HG02870 (cell line): ENCODE measurements around the gene LRP1-AS.

Experiments
- ATAC-seq: cut with Tn5 transposase; IDR thresholded peaks from one replicate; pipeline ENCODE4 v1.9.1; 2021; ENCODE audit warnings: mild to moderate bottlenecking, moderate library complexity; ENCODE audit not compliant: unreplicated experiment

LRP1-AS gene

DNA sequence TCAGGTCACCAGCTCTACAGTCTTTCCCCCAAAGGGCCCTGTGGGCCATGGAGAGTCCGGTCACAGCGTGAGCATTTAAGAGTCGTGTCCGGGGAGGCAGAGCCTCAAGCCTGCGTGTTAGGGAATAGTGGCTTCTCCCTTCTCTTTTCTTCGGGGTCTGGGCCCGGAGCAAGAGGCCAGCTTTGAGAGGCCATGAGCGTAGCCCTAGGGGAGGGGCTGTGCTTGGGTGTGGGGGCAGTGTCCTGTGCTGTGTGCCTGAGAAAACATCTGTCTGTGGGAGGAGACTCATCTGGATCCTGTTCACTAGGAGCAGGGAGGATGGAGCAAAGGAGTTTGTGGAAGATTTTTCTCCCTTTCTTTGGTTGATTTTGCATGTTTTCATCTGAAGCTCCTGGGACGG lies 5.3 kb downstream of the LRP1-AS start:
- no peak for ATAC-seq

DNA sequence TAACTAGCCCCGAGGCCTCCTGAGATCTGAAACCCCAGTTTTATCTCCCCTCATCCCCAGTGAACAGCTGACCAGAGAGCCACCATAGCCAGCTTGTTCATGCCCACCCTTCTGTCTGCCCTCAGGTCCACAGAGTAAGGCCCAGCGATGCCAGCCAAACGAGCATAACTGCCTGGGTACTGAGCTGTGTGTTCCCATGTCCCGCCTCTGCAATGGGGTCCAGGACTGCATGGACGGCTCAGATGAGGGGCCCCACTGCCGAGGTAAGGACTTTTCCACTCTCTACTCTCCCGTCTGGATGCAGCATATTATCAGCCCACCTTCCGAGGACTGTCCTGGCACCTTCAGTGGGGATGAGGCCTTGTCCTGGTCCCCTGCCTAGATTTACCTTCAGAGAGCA lies 6.2 kb downstream of the LRP1-AS start:
- ATAC-seq: no peak

DNA sequence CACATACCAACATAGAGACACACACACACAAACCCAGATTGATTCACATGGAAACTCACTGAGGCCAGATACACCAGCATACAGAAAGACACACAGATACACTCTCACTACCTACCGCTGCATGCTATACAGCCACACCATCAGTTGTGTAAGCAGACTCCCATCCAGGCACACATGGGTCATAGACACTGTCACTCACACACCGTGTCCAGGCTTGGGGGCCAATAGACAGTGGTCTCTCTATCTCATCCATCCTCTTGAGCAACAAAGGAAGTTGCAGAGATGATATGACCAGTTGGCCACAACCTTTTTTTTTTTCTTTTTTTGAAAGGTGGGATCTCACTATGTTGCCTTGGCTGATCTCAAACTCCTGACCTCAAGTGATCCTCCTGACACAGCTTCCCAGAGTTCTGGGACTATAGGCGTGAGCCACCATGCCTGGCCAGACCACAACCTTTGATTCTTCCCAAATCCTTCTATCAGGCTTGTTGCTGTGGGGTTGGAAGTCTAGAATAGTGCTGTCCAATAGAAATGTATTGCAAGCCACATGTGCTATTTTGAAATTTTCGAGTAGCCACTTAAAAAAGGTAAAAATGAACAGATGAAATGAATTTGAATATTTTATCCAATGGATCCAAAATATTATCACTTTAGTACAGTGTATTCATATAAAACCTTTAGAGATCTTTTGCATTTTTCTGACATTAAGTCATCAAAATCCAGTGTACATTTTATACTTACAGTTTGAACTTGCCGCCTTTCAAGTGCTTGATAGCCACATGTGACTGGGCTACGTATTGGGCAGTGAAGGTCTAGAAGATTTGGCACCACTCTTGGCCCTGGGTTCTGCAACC lies 7.4 kb downstream of the LRP1-AS start:
- ATAC-seq: no peak

DNA sequence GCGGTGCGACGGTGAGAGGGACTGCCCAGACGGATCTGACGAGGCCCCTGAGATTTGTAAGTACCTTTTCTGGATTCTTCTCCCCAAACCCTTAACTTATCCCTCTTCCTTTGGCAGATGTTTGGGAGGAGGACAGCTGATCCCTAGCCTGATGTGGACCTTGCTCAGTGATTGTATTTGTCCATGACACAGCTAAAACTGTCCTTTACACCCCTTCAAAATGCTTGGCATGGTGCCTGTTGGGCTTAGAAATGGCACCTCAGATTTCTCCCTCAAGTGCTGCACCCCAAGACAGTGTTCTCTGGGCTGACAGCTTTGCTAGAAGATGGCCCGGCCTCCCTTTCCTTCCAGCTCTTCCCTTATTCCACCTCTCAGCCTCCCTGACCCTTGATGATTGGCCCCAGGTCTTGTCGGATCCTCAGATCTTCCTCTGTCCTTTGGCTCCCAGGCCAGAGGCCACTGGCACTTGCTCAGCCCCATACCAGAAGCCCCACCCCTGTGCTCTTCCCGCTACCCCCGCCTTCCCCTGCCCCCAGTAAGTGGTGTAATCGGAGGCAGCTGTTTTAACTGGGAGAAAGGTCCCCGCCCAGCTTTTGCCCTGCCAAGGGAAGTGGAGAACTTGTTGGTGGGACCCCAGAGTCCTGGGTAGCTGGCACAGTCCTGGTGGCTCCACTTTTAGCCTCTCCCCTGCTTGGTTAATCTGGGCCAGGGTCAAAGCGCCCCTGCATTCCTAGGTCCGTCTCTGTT lies 8.7 kb downstream of the LRP1-AS start:
- ATAC-seq: no peak

DNA sequence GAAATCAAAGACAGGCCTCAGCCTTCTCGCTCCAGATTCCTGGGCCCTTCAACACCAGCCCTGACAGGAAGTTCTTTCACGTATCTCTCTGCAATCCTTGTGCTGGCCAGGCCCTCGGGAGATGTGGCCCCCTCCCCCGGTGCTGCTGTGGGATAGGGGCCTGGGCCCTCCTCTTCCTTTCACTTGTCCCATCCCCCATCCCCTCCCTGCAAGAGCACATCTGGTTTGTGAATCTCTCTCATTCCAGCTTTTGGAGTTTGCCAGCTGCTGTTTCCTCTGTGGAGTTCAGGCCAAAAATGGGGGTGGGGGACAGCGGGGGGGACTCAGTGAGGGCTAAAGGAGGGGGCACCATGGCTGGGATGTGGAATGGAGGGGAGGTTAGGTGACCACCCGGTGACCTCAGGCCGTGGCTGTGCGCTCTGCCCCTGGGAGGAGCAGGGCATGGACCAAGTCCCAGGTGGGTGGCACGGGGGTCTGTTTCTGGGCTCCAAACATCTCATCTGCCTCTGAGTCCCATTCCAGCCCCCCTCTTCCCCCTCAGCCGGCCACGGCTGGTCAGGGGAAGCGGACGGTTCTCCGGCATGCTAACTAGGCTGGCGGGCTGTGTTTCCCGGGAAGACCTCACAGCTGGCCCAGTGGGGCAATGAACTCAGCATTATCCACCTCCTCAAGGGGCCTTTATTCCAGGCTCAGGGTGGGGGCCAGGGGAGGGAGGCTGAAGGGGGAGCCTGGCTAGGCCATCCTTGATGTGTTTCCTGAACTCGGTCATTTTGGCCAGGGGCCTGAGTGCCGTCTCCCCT lies 11.7 kb downstream of the LRP1-AS start:
- ATAC-seq: no peak

- ATAC-seq: no peak
Observed at GRCh38 chr12:57134949-57135348, 12.5 kb downstream of the LRP1-AS start.

- ATAC-seq: no peak
Observed at GRCh38 chr12:57133916-57134315, 13.5 kb downstream of the LRP1-AS start.

GRCh38 chr12:57133013-57133569 lies 14.3 kb downstream of the LRP1-AS start:
- no peak for ATAC-seq

GRCh38 chr12:57131896-57132744 lies 15.3 kb downstream of the LRP1-AS start:
- ATAC-seq: no peak

GRCh38 chr12:57130941-57131340 lies 16.5 kb downstream of the LRP1-AS start:
- no peak for ATAC-seq

- no peak for ATAC-seq
Observed at GRCh38 chr12:57129889-57130288, 17.5 kb downstream of the LRP1-AS start.

- ATAC-seq: no peak
Observed at GRCh38 chr12:57129321-57129842, 18.0 kb downstream of the LRP1-AS start.

GRCh38 chr12:57128519-57129247 lies 18.7 kb downstream of the LRP1-AS start:
- ATAC-seq: no peak

DNA sequence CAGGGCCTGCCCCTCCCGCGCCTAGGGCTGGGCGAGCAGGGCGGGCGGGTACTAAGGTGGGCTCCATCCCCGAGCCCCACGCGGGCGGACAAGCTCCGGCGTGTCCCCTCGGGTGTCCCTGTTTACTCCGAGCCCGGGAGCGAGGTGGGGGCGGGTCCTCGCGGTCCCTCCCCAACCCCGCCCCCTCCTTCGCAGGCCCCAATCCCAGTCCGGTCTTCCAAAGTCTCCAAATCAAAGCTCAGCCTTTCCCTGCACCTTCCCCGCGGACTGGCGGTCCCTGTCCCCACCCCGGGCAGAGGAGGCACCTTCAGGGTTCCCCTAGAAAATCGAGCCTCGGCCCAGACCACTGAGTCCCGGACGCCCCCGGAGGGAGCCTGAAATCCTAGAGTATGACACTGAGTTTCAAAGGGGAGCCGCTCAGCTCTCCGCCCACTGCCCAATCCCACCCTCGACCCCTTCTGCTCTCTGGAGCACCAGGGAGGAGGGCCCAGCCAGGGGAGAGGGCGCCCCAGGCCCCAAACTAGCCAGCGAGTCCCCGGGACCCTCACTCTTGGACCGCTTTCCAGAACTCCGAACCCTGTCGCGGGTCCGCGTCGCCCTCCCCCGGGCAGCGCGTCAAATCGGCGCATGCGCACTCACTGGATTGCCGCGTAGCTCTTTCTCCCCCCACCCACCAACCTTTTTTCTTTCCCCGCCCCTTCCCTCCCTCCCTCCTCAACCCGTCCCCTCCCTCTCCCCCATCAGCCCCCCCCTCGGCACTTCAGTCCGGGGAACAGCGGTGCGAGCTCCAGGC lies 19.5 kb downstream of the LRP1-AS start, which contains the start of gene LRP1:
Gene LRP1, plus strand, starts transcription at position 758 of the 793 bp plus-strand sequence. CDS start 482 bp downstream, outside the sequence.
- no peak for ATAC-seq

GRCh38 chr12:57127101-57127725 lies 20.2 kb downstream of the LRP1-AS start:
- ATAC-seq: no peak

GRCh38 chr12:57126561-57126960 lies 20.9 kb downstream of the LRP1-AS start:
- ATAC-seq: no peak

- ATAC-seq: no peak
Observed at GRCh38 chr12:57126061-57126460, 21.4 kb downstream of the LRP1-AS start.
